Activated CD4-positive, alpha-beta T cell treated with anti-CD3 and anti-CD28 coated beads, Interleukin-2, amount 10 ng/mL, durations not matched to agents 24 days and 14 days (primary cell): ENCODE data around the gene PTGFRN. TPM values are rescaled to one million over a fixed set of nuclear protein-coding genes. Genes with fewer than 3 reads are reported as not detected.
"Not testable (repeated sequence)": the region's sequence is repeated elsewhere in the genome, so short reads cannot be mapped to it uniquely, and the experiment has no call there.

ENCODE experiments used
- DNase-seq: peaks from one replicate; pipeline ENCODE4 v3.0.0; 2022
- H3K27ac Mint-ChIP-seq: one replicate; pipeline ENCODE4 v1.8.0; 2022; ENCODE audit warnings: mild to moderate bottlenecking, mixed read lengths
- H3K27me3 Mint-ChIP-seq: one replicate; pipeline ENCODE4 v1.8.0; 2022; ENCODE audit warnings: mixed read lengths
- H3K36me3 Mint-ChIP-seq: one replicate; pipeline ENCODE4 v1.8.0; 2022; ENCODE audit warnings: low read depth, mild to moderate bottlenecking, mixed read lengths
- H3K4me1 Mint-ChIP-seq: one replicate; pipeline ENCODE4 v1.8.0; 2021; ENCODE audit warnings: mixed read lengths
- H3K4me3 Mint-ChIP-seq: one replicate; pipeline ENCODE4 v1.8.0; 2022; ENCODE audit warnings: mild to moderate bottlenecking, moderate library complexity, mixed read lengths
- H3K9me3 Mint-ChIP-seq: one replicate; pipeline ENCODE4 v1.8.0; 2021; ENCODE audit warnings: mixed read lengths
- intact Hi-C: fragments of 100-400 bp; cut with micrococcal nuclease; formaldehyde crosslinking; loops from one replicate; pipeline ENCODE4 v1.15.1; 2023
- total RNA-seq: library from RNA; stranded (reverse); gene quantifications from 2 replicates; pipeline ENCODE4 v1.2.3, GENCODE V29; 2022

Gene PTGFRN
- total RNA-seq, 1 donor from 2014 or later, result 35.6 TPM

GRCh38 chr1:116931016-116931918 lies 21.6 kb downstream of the PTGFRN start:
- Mint-ChIP-seq H3K9me3 (no peaks in the 10 kb centered on the region), H3K4me1 (peaks cover 25% of the 10 kb centered on the region), H3K36me3 (no peaks in the 10 kb centered on the region), H3K27me3 (no peaks in the 10 kb centered on the region), H3K27ac (peak overlapping the region; percentile 27), H3K4me3 (no peak overlapping the region)
- intact Hi-C loops, result loop anchor here (5.0 kb wide), 1 partner anchor 79 kb away; no protein-coding TSS in a partner anchor
- DNase-seq, result no peak

GRCh38 chr1:116933606-116934515 lies 24.1 kb downstream of the PTGFRN start:
- no peaks in the 10 kb centered on the region for H3K36me3 Mint-ChIP-seq
- H3K27ac Mint-ChIP-seq, result peak overlapping the region; percentile 56
- no peaks in the 10 kb centered on the region for H3K9me3 Mint-ChIP-seq
- intact Hi-C loops, result loop anchor here (1.0 to 5.0 kb wide), 6 partner anchors 55 to 197 kb away; no protein-coding TSS in a partner anchor
- H3K4me3 Mint-ChIP-seq, result peak overlapping the region; percentile 32
- H3K4me1 Mint-ChIP-seq, result peaks cover 27% of the 10 kb centered on the region
- no peak for DNase-seq
- H3K27me3 Mint-ChIP-seq, result no peaks in the 10 kb centered on the region

DNA sequence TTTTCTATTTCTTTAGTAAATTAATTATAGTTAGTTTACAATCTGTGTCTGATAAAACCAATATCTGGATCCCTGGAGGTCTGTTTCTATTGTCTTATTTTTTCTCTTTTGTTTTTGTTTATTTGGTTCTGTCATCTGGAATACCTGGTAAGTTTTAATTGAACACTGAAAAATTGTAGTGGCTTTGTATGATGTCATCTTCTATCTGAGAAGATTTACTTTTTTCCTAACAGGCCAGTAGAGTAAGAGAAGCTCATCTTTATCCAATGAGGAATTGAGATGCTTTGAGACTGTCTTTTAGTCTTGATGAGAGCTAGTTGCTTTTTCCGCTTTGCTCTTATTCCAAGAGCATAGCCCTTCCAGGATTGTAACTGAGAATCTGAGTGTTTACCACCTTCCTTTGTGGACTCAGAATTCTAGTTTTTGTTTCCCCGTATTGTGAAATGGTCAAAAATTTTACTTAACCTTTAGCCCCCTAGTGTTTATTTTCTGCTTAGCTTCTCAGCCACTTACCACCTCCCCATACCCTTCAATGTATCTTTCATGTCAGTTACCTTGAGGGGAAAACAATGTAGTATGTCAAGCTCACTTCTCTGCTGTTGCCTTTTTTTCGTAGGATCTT lies 25.0 kb downstream of the PTGFRN start:
- Mint-ChIP-seq H3K9me3 (no peaks in the 10 kb centered on the region), H3K27ac (peak overlapping the region; percentile 74), H3K4me1 (peaks cover 28% of the 10 kb centered on the region), H3K36me3 (no peaks in the 10 kb centered on the region), H3K27me3 (no peaks in the 10 kb centered on the region), H3K4me3 (peak overlapping the region; percentile 36)
- DNase-seq, result no peak
- intact Hi-C loops, result loop anchor here (2.0 to 5.0 kb wide), 4 partner anchors 56 to 198 kb away; no protein-coding TSS in a partner anchor

DNA sequence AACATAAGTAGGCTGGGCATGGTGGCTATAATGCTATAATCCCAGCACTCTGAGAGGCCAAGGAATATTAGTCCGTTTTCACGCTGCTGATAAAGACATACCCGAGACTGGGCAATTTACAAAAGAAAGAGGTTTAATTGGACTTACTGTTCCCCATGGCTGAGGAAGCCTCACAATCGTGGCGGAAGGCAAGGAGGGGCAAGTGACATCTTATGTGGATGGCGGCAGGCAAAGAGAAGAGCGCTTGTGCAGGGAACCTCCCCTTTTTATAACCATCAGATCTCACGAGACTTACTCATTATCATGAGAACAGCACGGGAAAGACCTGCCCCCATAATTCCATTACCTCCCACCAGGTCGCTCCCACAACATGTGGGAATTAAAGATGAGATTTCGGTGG lies 28.5 kb downstream of the PTGFRN start:
- Mint-ChIP-seq H3K27me3 (no peaks in the 10 kb centered on the region), H3K9me3 (no peaks in the 10 kb centered on the region), H3K27ac (no peak overlapping the region), H3K36me3 (peaks cover 5% of the 10 kb centered on the region), H3K4me1 (peaks cover 38% of the 10 kb centered on the region), H3K4me3 (no peak overlapping the region)
- no peak for DNase-seq
- intact Hi-C loops, result no loop called here

DNA sequence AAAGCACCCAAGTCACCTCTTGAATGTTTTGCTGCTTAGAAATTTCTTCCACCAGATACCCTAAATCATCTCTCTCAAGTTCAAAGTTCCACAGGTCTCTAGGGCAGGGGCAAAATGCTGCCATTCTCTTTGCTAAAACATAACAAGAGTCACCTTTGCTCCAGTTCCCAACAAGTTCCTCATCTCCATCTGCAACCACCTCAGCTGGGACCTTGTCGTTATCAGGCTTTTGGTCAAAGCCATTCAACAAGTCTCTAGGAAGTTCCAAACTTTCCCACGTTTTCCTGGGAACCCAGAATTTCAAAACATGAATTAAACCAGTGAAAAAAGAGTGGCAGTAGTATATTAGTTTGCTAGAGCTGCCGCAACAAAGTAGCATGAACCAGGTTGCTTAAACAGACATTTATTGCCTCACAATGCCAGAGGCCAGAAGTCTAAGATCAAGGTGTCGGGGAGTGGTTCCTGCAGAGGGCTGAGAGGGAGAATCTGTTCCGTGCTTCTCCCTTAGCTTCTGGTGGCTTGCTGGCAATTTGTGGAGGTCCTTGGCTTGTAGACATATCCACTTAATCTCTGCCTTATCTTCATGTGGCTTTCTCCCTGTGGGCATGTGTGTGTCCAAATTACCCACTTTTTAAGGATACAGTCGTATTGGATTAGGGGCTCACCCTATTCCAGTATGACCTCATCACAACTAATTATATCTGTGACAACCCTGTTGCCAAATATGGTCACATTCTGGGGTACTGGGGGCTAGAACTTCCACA lies 30.2 kb downstream of the PTGFRN start:
- not testable (repeated sequence) for H3K27ac Mint-ChIP-seq, DNase-seq, H3K4me3 Mint-ChIP-seq, H3K27me3 Mint-ChIP-seq, H3K36me3 Mint-ChIP-seq, H3K9me3 Mint-ChIP-seq
- H3K4me1 Mint-ChIP-seq, result peaks cover 35% of the 10 kb centered on the region
- intact Hi-C loops, result loop anchor here (5.0 kb wide), 1 partner anchor 62 kb away; the partner anchor contains the start of gene CD101

GRCh38 chr1:116940814-116941599 lies 31.3 kb downstream of the PTGFRN start:
- H3K27me3 Mint-ChIP-seq, result no peaks in the 10 kb centered on the region
- H3K9me3 Mint-ChIP-seq, result no peaks in the 10 kb centered on the region
- H3K4me3 Mint-ChIP-seq, result no peak overlapping the region
- peaks cover 14% of the 10 kb centered on the region for H3K36me3 Mint-ChIP-seq
- peaks cover 43% of the 10 kb centered on the region for H3K4me1 Mint-ChIP-seq
- no peak for DNase-seq
- H3K27ac Mint-ChIP-seq, result no peak overlapping the region
- intact Hi-C loops, result loop anchor here (5.0 kb wide), 1 partner anchor 61 kb away; the partner anchor contains the start of gene CD101

DNA sequence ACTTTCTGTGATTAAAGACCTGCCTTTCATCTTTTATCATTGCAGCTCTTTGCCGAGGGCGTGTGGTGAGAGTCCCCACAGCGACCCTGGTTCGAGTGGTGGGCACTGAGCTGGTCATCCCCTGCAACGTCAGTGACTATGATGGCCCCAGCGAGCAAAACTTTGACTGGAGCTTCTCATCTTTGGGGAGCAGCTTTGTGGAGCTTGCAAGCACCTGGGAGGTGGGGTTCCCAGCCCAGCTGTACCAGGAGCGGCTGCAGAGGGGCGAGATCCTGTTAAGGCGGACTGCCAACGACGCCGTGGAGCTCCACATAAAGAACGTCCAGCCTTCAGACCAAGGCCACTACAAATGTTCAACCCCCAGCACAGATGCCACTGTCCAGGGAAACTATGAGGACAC lies 32.0 kb downstream of the PTGFRN start:
- Mint-ChIP-seq H3K4me1 (peaks cover 45% of the 10 kb centered on the region), H3K4me3 (no peak overlapping the region), H3K36me3 (peaks cover 14% of the 10 kb centered on the region), H3K27me3 (no peaks in the 10 kb centered on the region), H3K9me3 (no peaks in the 10 kb centered on the region), H3K27ac (no peak overlapping the region)
- no peak for DNase-seq
- intact Hi-C loops, result loop anchor here (5.0 kb wide), 1 partner anchor 61 kb away; the partner anchor contains the start of gene CD101

DNA sequence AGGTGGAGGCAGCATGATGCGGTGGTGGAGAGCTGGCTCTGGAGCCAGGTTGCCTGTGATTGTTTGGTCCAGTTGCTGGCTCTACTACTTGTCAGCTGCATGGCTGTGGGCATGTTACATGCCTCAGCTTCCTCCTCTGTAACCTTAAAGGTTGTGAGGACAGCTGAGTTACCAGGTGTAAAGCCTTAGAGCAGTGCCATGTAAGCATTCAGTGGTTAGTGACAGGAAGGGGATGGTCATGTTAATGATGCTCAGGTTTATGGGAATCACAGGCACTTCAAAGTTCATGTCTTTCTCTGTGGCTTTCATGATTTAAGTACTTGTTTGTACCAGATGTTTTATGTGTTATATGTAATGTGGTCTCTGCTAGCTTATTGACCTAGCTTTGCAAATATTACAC lies 32.6 kb downstream of the PTGFRN start:
- intact Hi-C loops, result loop anchor here (5.0 kb wide), 1 partner anchor 60 kb away; the partner anchor contains the start of gene CD101

DNA sequence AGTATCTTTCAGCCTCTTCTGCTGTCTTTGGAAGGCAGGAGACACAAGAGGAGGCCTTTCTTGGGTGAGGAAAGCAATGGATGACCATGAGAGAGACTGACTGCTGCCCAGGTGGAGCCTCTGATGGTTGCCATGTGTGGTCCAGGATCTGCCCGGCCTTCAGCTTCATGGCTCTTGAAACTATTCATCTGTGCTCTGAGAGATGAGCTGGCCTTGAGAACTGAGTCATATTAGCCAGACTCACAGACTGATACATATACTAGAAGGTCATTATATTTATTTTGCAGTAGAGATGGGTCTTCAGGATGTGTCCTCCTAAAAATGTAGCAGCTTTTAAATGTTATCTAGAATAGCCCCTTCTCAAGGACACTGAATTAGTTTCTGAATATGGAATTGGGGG lies 33.7 kb downstream of the PTGFRN start:
- Mint-ChIP-seq H3K4me3 (no peak overlapping the region), H3K9me3 (no peaks in the 10 kb centered on the region), H3K27me3 (no peaks in the 10 kb centered on the region), H3K4me1 (peaks cover 42% of the 10 kb centered on the region), H3K27ac (peak overlapping the region; percentile 64), H3K36me3 (peaks cover 14% of the 10 kb centered on the region)
- intact Hi-C loops, result loop anchor here (5.0 kb wide), 1 partner anchor 59 kb away; the partner anchor contains the start of gene CD101
- no peak for DNase-seq

More for the DNA sequence above, 32.6 kb downstream of the PTGFRN start:
- Mint-ChIP-seq H3K27ac (peak overlapping the region; percentile 50), H3K27me3 (no peaks in the 10 kb centered on the region), H3K9me3 (no peaks in the 10 kb centered on the region), H3K36me3 (peaks cover 14% of the 10 kb centered on the region), H3K4me3 (peak overlapping the region; percentile 42), H3K4me1 (peaks cover 42% of the 10 kb centered on the region)
- DNase-seq, result peak; percentile 73

DNA sequence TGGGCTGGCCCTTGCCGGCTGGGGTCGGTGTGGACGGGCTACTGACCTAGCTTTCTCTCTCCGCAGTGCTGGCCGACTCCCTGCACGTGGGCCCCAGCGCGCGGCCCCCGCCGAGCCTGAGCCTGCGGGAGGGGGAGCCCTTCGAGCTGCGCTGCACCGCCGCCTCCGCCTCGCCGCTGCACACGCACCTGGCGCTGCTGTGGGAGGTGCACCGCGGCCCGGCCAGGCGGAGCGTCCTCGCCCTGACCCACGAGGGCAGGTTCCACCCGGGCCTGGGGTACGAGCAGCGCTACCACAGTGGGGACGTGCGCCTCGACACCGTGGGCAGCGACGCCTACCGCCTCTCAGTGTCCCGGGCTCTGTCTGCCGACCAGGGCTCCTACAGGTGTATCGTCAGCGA lies 34.9 kb downstream of the PTGFRN start:
- intact Hi-C loops, result loop anchor here (5.0 kb wide), 1 partner anchor 58 kb away; the partner anchor contains the start of gene CD101
- no peaks in the 10 kb centered on the region for H3K27me3 Mint-ChIP-seq
- H3K36me3 Mint-ChIP-seq, result peaks cover 14% of the 10 kb centered on the region
- no peaks in the 10 kb centered on the region for H3K9me3 Mint-ChIP-seq
- no peak for DNase-seq
- H3K4me1 Mint-ChIP-seq, result peaks cover 42% of the 10 kb centered on the region
- H3K4me3 Mint-ChIP-seq, result no peak overlapping the region
- no peak overlapping the region for H3K27ac Mint-ChIP-seq

GRCh38 chr1:116945421-116945820 lies 35.7 kb downstream of the PTGFRN start:
- Mint-ChIP-seq H3K27ac (peak overlapping the region; percentile 56), H3K4me1 (peaks cover 40% of the 10 kb centered on the region), H3K4me3 (peak overlapping the region; percentile 19), H3K9me3 (no peaks in the 10 kb centered on the region), H3K36me3 (peaks cover 19% of the 10 kb centered on the region), H3K27me3 (no peaks in the 10 kb centered on the region)
- DNase-seq, result no peak
- intact Hi-C loops, result no loop called here

DNA sequence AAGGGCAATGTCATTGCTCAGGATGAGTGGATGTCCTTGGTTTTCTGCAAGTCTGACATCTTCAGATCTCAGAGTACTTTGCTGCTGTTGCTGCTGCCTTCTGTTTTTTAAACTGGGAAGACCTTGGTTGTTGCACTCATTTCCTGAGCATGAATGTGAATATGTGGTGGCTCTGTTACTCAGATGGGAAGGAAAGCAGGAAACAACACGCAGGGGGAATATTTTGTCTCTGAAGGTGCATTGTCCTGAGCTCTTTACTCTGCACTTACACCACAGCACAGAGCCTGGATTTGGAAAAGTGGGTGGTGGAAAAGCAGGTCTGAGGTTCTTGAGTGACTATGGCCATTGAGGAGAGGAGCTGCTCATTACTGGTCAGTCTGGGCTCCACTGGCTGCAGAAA lies 36.3 kb downstream of the PTGFRN start:
- no peak for DNase-seq
- intact Hi-C loops, result no loop called here
- Mint-ChIP-seq H3K36me3 (peaks cover 20% of the 10 kb centered on the region), H3K9me3 (no peaks in the 10 kb centered on the region), H3K4me1 (peaks cover 40% of the 10 kb centered on the region), H3K27ac (no peak overlapping the region), H3K4me3 (no peak overlapping the region), H3K27me3 (no peaks in the 10 kb centered on the region)
